NB4 (cell line): ENCODE measurements around the gene PPP6R1.

Experiments used
- DNase-seq: peaks from one replicate; pipeline ENCODE4 v3.0.0; 2010; ENCODE audit warnings: low read depth
- H3K4me3 ChIP-seq: one replicate; pipeline ENCODE4 v1.5.1; 2011; ENCODE audit warnings: mild to moderate bottlenecking, low read depth, low read length, moderate library complexity
- MYC ChIP-seq: IDR thresholded peaks from 2 replicates; pipeline ENCODE4 v1.6.1; 2011; ENCODE audit warnings: low read depth, low read length
- POLR2A ChIP-seq: IDR thresholded peaks from 2 replicates; pipeline ENCODE4 v1.6.1; 2011; ENCODE audit warnings: mild to moderate bottlenecking; ENCODE audit not compliant: insufficient read length; ENCODE audit errors: extremely low read depth
- TF ChIP-seq, protein P1 (sequence below): IDR thresholded peaks from 2 replicates; pipeline ENCODE4 v1.6.1; 2011; ENCODE audit warnings: low read depth, low read length
- TF ChIP-seq, protein P2 (sequence below): IDR thresholded peaks from one replicate; pipeline ENCODE4 v1.5.1; 2012; ENCODE audit warnings: low read depth, low read length

Gene PPP6R1

DNA sequence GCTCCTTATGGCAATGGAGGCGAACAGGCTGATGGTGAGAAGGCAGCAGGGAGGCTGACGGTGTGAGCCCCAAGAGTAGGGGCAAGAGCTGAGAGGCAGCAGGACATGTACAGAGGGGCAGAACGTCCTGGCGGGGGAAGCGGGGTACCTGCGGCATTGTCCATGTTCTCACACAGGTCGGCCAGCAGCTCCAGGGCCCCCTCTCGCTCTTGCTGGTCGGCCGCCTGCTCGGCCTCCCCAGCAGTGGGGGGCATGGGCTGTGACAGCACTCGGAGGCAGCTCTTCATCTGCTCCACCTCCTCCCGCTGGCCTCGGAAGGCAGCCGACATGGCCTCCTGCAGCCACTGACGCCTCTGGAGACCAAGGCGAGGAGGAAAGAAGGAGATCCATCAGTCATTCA lies 18.7 kb upstream of the PPP6R1 start:
- TF ChIP-seq MYC = no peak
- TF ChIP-seq, protein P1, sequence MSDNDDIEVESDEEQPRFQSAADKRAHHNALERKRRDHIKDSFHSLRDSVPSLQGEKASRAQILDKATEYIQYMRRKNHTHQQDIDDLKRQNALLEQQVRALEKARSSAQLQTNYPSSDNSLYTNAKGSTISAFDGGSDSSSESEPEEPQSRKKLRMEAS = no peak
- TF ChIP-seq, protein P2, sequence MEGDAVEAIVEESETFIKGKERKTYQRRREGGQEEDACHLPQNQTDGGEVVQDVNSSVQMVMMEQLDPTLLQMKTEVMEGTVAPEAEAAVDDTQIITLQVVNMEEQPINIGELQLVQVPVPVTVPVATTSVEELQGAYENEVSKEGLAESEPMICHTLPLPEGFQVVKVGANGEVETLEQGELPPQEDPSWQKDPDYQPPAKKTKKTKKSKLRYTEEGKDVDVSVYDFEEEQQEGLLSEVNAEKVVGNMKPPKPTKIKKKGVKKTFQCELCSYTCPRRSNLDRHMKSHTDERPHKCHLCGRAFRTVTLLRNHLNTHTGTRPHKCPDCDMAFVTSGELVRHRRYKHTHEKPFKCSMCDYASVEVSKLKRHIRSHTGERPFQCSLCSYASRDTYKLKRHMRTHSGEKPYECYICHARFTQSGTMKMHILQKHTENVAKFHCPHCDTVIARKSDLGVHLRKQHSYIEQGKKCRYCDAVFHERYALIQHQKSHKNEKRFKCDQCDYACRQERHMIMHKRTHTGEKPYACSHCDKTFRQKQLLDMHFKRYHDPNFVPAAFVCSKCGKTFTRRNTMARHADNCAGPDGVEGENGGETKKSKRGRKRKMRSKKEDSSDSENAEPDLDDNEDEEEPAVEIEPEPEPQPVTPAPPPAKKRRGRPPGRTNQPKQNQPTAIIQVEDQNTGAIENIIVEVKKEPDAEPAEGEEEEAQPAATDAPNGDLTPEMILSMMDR = no peak
- TF ChIP-seq POLR2A = no peak
- H3K4me3 ChIP-seq = no peak overlapping the region
- no peak for DNase-seq

DNA sequence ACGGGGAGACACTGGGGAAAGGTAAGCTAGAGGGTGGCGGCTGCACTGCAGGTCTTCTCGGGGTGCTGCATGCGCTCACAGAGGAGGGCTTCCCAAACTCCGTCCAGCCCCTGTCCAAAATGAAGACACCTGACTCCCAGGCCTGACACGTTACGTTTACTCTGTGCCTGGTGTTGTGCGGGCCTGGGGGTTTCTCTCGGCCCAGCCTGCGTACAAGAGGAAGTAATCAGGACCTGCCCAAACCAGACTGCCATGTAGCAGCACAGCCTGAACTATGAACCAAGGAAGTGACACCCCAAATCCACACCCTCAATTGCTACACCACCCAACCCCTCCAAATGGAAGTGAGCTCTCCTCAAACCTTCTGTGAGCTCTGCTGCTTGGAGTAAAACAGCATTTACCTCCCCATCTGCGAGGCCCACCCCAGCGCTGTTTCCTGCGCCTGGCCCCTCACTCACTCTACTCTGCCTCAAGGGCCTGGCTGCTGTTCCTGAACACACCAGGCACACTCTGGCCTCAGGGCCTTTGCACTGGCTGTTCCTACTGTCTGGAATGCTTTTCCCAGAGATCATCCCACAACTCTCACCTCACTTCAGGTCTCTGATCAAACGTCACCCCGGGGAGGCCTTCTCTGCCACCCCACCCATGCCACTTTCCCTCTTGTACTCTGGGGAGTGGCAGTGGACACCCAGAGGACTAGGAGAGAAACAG lies 18.1 kb upstream of the PPP6R1 start:
- no peak for TF ChIP-seq MYC
- no peak for TF ChIP-seq POLR2A
- TF ChIP-seq, protein P1 = no peak
- TF ChIP-seq, protein P2 = no peak
- no peak for DNase-seq
- no peak overlapping the region for H3K4me3 ChIP-seq

DNA sequence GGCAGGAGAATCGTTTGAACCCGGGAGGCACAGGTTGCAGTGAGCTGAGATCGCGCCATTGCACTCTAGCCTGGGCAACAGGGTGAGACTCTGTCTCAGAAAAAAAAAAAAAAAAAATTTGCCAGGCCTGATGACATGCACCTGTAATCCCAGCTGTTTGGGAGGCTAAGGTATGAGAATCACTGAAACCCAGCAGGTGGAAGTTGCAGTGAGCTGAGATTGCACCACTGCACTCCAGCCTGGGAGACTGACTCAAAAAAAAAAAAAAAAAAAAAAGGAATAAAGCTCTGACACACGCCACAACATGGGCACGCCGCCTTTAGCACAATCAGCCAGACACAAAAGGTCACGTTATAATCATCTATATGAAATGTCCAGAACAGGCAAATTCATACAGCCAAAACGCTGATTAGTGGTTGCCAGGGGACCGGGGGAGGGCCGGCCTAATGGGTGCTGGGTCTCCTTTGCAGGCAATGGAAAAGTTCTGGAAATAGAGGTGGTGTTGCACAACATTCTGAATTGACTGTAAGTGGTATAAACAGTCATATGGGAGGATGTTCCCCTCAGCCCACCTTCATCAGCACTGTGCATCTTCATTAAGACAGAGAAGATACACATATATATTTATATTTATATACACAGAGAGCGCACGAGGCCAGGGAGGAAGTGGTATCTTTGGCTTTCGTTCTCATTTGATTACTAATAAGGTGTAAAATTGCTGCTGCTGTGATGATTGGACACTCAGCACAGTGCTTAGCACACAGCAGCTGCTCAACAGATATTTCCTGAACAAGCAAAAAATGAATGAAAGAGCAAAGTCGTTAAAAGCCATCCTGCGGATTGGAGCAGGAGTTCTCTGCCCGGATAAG lies 17.3 kb upstream of the PPP6R1 start:
- DNase-seq = no peak
- H3K4me3 ChIP-seq = no peak overlapping the region
- TF ChIP-seq, protein P2 = no peak
- no peak for TF ChIP-seq POLR2A
- TF ChIP-seq, protein P1 = no peak
- TF ChIP-seq MYC = no peak

DNA sequence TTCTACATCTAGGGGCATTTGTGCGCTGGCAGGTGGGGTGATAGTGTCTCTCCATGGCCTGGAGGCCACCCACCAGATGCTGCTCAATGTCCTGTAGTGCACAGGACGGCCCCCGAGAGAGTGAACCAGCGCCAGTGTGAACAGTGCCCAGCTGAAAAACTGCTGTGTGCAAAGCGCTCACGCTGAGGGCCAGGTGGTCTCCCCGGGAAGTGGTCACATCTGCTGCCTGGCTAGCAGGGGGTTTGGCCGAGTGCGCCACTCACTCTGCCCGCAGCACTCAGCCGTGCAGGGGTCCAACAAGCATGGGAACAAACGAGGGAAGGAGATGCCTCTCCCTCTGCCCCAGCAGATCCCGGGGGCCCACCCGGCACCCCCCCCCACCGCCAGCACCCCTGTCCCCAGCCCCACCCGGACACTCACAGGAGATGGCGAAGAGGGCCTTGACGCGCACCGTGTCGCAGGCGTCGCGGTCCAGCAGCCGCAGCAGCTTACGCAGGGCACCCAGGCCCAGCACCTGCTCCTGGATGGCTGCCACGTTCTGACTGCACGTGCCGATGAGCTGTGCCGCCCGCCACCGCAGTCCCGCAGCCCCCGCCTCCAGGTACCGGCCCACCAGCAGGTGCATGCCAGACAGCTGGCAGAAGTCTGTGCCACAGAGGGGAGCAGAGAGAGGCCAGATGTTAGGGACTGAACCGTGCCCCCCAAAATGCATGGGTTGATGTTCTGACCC lies 15.3 kb upstream of the PPP6R1 start:
- TF ChIP-seq, protein P2 = no peak
- TF ChIP-seq, protein P1 = no peak
- TF ChIP-seq POLR2A = no peak
- no peak for TF ChIP-seq MYC
- H3K4me3 ChIP-seq = no peak overlapping the region

DNA sequence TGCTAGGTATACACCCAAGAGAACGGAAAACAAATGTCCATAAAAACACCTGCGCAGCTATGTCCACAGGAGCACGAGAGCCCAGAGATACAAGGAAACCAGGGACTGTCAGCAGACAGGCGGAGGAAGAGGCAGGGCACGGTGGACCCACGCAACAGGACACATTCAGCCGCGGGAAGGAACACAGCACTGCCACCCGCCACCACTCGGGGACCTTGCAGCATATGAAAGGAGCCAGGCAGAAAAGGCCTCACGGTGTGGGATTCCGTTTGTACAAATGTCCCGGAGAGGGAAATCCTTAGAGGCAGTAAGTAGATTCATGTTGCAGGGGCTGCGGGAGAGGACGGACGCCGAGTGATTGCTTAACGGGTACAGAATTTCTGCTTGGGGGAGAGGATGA lies 13.3 kb upstream of the PPP6R1 start:
- DNase-seq = no peak
- no peak overlapping the region for H3K4me3 ChIP-seq
- TF ChIP-seq MYC = no peak
- TF ChIP-seq, protein P1 = no peak
- TF ChIP-seq POLR2A = no peak
- TF ChIP-seq, protein P2 = no peak

More for the DNA sequence above, 15.3 kb upstream of the PPP6R1 start:
- no peak for DNase-seq
